IMR-90 (cell line): ENCODE data around the gene ADRA2C. TPM values are rescaled to one million over a fixed set of nuclear protein-coding genes. Genes with fewer than 3 reads are reported as not detected.

Source experiments
- ATAC-seq: fragments of 200-7000 bp; cut with Tn5 transposase; 2 replicates; pipeline ENCODE4 v1.9.1; 2020; ENCODE audit warnings: low read depth, mild to moderate bottlenecking, moderate library complexity
- BruUV-seq: library from RNA; stranded (reverse); fragments of 400-500 nt; replicated peaks from 2 replicates; lab custom pipeline; 2021; lab: Mats Ljungman, UMichigan
- CTCF ChIA-PET: fragments of 300-600 bp; formaldehyde crosslinking; extraction: SDS; loops from one replicate; lab custom pipeline; 2021; ENCODE audit warnings: antibody characterized with exemption; lab: Yijun Ruan, JAX
- POLR2A ChIA-PET: fragments of 300-600 bp; sonication (Branson Sonifier 250); formaldehyde crosslinking; loops from one replicate; lab custom pipeline; 2022; ENCODE audit warnings: antibody characterized with exemption; ENCODE audit not compliant: unreplicated experiment; lab: Charles Lee
- DNase-seq: peaks from one replicate; pipeline ENCODE4 v3.0.0; 2013
- H2AFZ ChIP-seq: replicated peaks from 2 replicates; pipeline ENCODE3; 2013; ENCODE audit warnings: low read length, mild to moderate bottlenecking; ENCODE audit not compliant: poor library complexity
- H2AK5ac ChIP-seq: 2 replicates; pipeline ENCODE4 v1.6.1; 2013; ENCODE audit warnings: low read depth, low read length, inconsistent platforms
- H2AK9ac ChIP-seq: replicated peaks from 2 replicates; pipeline ENCODE3; 2013; ENCODE audit warnings: mild to moderate bottlenecking, low read depth, low read length, moderate library complexity; ENCODE audit not compliant: poor library complexity
- H2BK120ac ChIP-seq: 2 replicates; pipeline ENCODE4 v1.6.1; 2013; ENCODE audit warnings: low read depth, low read length, inconsistent platforms
- H2BK15ac ChIP-seq: 3 replicates; pipeline ENCODE4 v1.6.1; 2013; ENCODE audit warnings: low read depth, low read length, inconsistent platforms
- H2BK20ac ChIP-seq: 2 replicates; pipeline ENCODE4 v1.6.1; 2013; ENCODE audit warnings: low read depth, mild to moderate bottlenecking, inconsistent platforms, low read length, moderate library complexity
- H2BK5ac ChIP-seq: 2 replicates; pipeline ENCODE4 v1.6.1; 2013; ENCODE audit warnings: mild to moderate bottlenecking, low read depth, low read length, inconsistent platforms; ENCODE audit not compliant: poor library complexity, severe bottlenecking
- H3K14ac ChIP-seq: replicated peaks from 2 replicates; pipeline ENCODE4 v1.6.1; 2013; ENCODE audit warnings: low read depth, low read length, inconsistent platforms
- H3K18ac ChIP-seq: 2 replicates; pipeline ENCODE4 v1.6.1; 2013; ENCODE audit warnings: low read depth, low read length, control low read depth
- H3K23ac ChIP-seq: 2 replicates; pipeline ENCODE4 v1.6.1; 2013; ENCODE audit warnings: low read depth, low read length, inconsistent platforms
- H3K27ac ChIP-seq: 2 replicates; pipeline ENCODE4 v1.5.1; 2013; ENCODE audit warnings: mild to moderate bottlenecking, control low read depth, low read length; ENCODE audit not compliant: insufficient read depth
- H3K27me3 ChIP-seq: 2 replicates; pipeline ENCODE4 v1.6.1; 2013; ENCODE audit warnings: low read length; ENCODE audit not compliant: control insufficient read depth, insufficient read depth
- H3K36me3 ChIP-seq: 2 replicates; pipeline ENCODE4 v1.6.1; 2013; ENCODE audit warnings: low read length, mixed read lengths; ENCODE audit not compliant: control insufficient read depth, insufficient read depth
- H3K4ac ChIP-seq: 2 replicates; pipeline ENCODE4 v1.6.1; 2013; ENCODE audit warnings: low read depth, low read length, inconsistent platforms
- H3K4me1 ChIP-seq: 2 replicates; pipeline ENCODE4 v1.6.1; 2013; ENCODE audit warnings: low read length, mixed read lengths; ENCODE audit not compliant: control insufficient read depth, insufficient read depth
- H3K4me2 ChIP-seq: 2 replicates; pipeline ENCODE4 v1.6.1; 2013; ENCODE audit warnings: low read depth, mild to moderate bottlenecking, control low read depth, low read length, moderate library complexity
- H3K4me3 ChIP-seq: 2 replicates; pipeline ENCODE4 v1.5.1; 2013; ENCODE audit warnings: low read depth, mild to moderate bottlenecking, control low read depth, low read length, moderate library complexity; ENCODE audit not compliant: insufficient read depth
- H3K56ac ChIP-seq: 2 replicates; pipeline ENCODE4 v1.6.1; 2013; ENCODE audit warnings: low read length, inconsistent platforms; ENCODE audit not compliant: insufficient read depth; ENCODE audit errors: extremely low read depth
- H3K79me1 ChIP-seq, 2 experiments: 2 replicates each; pipeline ENCODE4 v1.6.1; 2013; ENCODE audit warnings: low read length in 2 of 2, inconsistent platforms in 1 of 2, low read depth in 1 of 2
- H3K9ac ChIP-seq: 2 replicates; pipeline ENCODE4 v1.6.1; 2013; ENCODE audit warnings: low read depth, low read length, control low read depth
- H3K9me1 ChIP-seq: 2 replicates; pipeline ENCODE4 v1.6.1; 2013; ENCODE audit warnings: low read length, inconsistent platforms; ENCODE audit not compliant: insufficient read depth
- H3K9me3 ChIP-seq: 2 replicates; pipeline ENCODE4 v1.6.1; 2013; ENCODE audit warnings: low read length; ENCODE audit not compliant: control insufficient read depth, insufficient read depth
- H4K20me1 ChIP-seq: 2 replicates; pipeline ENCODE4 v1.6.1; 2013; ENCODE audit warnings: low read length, inconsistent platforms; ENCODE audit not compliant: insufficient read depth
- H4K5ac ChIP-seq: 2 replicates; pipeline ENCODE4 v1.6.1; 2013; ENCODE audit warnings: mild to moderate bottlenecking, low read depth, low read length, control low read depth
- H4K8ac ChIP-seq, 2 experiments: 2 replicates each; pipeline ENCODE4 v1.6.1; 2013; ENCODE audit warnings: low read depth in 2 of 2, low read length in 2 of 2, control low read depth in 1 of 2, inconsistent platforms in 1 of 2
- H4K91ac ChIP-seq: 2 replicates; pipeline ENCODE4 v1.6.1; 2013; ENCODE audit warnings: low read depth, low read length, inconsistent platforms; ENCODE audit not compliant: insufficient read depth
- BHLHE40 ChIP-seq: fragments of 150-350 bp; IDR thresholded peaks from 2 replicates; pipeline ENCODE4 v1.6.1; 2016; ENCODE audit warnings: mild to moderate bottlenecking, low read depth, low read length
- CEBPB ChIP-seq: IDR thresholded peaks from 2 replicates; pipeline ENCODE4 v1.6.1; 2012; ENCODE audit warnings: low read depth, low read length, improper control_type of control experiment
- CHD1 ChIP-seq: IDR thresholded peaks from 2 replicates; pipeline ENCODE4 v1.6.1; 2012; ENCODE audit warnings: low read depth, low read length, improper control_type of control experiment
- FOS ChIP-seq: fragments of 150-350 bp; IDR thresholded peaks from 2 replicates; pipeline ENCODE4 v1.6.1; 2016; ENCODE audit warnings: low read depth, low read length
- MAFK ChIP-seq: IDR thresholded peaks from 2 replicates; pipeline ENCODE4 v1.6.1; 2012; ENCODE audit warnings: low read depth, low read length, improper control_type of control experiment
- MAZ ChIP-seq: IDR thresholded peaks from 2 replicates; pipeline ENCODE4 v1.6.1; 2012; ENCODE audit warnings: low read depth, mild to moderate bottlenecking, low read length, improper control_type of control experiment, moderate library complexity, borderline replicate concordance
- MXI1 ChIP-seq: IDR thresholded peaks from 2 replicates; pipeline ENCODE4 v1.6.1; 2012; ENCODE audit warnings: low read depth, mild to moderate bottlenecking, low read length, moderate library complexity, borderline replicate concordance
- NFE2L2 ChIP-seq: fragments of 150-350 bp; IDR thresholded peaks from 2 replicates; pipeline ENCODE4 v1.6.1; 2016; ENCODE audit warnings: low read depth, mild to moderate bottlenecking, low read length
- POLR2A ChIP-seq: IDR thresholded peaks from 2 replicates; pipeline ENCODE4 v1.6.1; 2012; ENCODE audit warnings: mild to moderate bottlenecking, low read depth, low read length
- RAD21 ChIP-seq: IDR thresholded peaks from 2 replicates; pipeline ENCODE4 v1.6.1; 2012; ENCODE audit warnings: low read length, improper control_type of control experiment
- RCOR1 ChIP-seq: IDR thresholded peaks from 2 replicates; pipeline ENCODE4 v1.6.1; 2012; ENCODE audit warnings: mild to moderate bottlenecking, low read length, improper control_type of control experiment; ENCODE audit not compliant: insufficient replicate concordance
- RFX5 ChIP-seq: IDR thresholded peaks from 2 replicates; pipeline ENCODE4 v1.8.0; 2012; ENCODE audit warnings: low read depth, mild to moderate bottlenecking, low read length, moderate library complexity
- SMC3 ChIP-seq: fragments of 150-350 bp; IDR thresholded peaks from 2 replicates; pipeline ENCODE4 v1.6.1; 2016; ENCODE audit warnings: low read depth, mild to moderate bottlenecking, antibody characterized with exemption, low read length, moderate library complexity
- WGBS, 2 experiments: methylation state at CpG; one replicate each; pipeline versions ENCODE4 v1.1.5 to v1.1.7; 2013; ENCODE audit warnings: missing lambda C conversion rate in 2 of 2; ENCODE audit not compliant: insufficient read length in 1 of 2; ENCODE audit errors: extremely low coverage in 2 of 2; 5-methylcytosine and 5-hydroxymethylcytosine counted together
- dilution Hi-C: fragments of 300-500 bp; cut with HindIII; formaldehyde crosslinking; loops from one replicate; pipeline ENCODE4 v1.14.3; 2018; ENCODE audit warnings: low sequenced_read_pairs; ENCODE audit not compliant: unreplicated experiment
- in situ Hi-C: fragments of 300-500 bp; cut with MboI; formaldehyde crosslinking; loops from 3 replicates; pipeline ENCODE4 v1.14.3; 2019; ENCODE audit warnings: low sequenced_read_pairs, inconsistent platforms, mixed read lengths
- intact Hi-C: fragments of 100-400 bp; cut with micrococcal nuclease; formaldehyde crosslinking; loops from 2 replicates; pipeline ENCODE4 v1.10.0; 2022
- polyA plus RNA-seq, 3 experiments: library from polyadenylated mRNA; depleted of rRNA; stranded (reverse); fragments of >200 nt; gene quantifications; 2 replicates each; pipeline ENCODE4 v1.2.3, GENCODE V29; 2012; ENCODE audit warnings: low replicate concordance in 1 of 3
- total RNA-seq: library from RNA; depleted of rRNA; stranded (reverse); fragments of >200 nt; gene quantifications from 2 replicates; pipeline ENCODE4 v1.2.3, GENCODE V29; 2012
- TF ChIP-seq, protein P1 (sequence below): fragments of 150-350 bp; IDR thresholded peaks from 2 replicates; pipeline ENCODE4 v1.6.1; 2016; ENCODE audit warnings: low read depth, mild to moderate bottlenecking, low read length, moderate library complexity, borderline replicate concordance
- TF ChIP-seq, protein P2 (sequence below): fragments of 150-350 bp; IDR thresholded peaks from 2 replicates; pipeline ENCODE4 v1.6.1; 2017; ENCODE audit warnings: mild to moderate bottlenecking, antibody characterized with exemption, low read length, low read depth
- TF ChIP-seq, protein P3 (sequence below): conservative IDR thresholded peaks from 2 replicates; pipeline ENCODE4 v1.5.1; 2012; ENCODE audit warnings: mild to moderate bottlenecking, low read depth, low read length, improper control_type of control experiment

ADRA2C gene
- total and polyA plus RNA-seq, 2 of the 4 experiments (the other 2 are of a cell fraction), result under 0.01 to 0.14 TPM

DNA sequence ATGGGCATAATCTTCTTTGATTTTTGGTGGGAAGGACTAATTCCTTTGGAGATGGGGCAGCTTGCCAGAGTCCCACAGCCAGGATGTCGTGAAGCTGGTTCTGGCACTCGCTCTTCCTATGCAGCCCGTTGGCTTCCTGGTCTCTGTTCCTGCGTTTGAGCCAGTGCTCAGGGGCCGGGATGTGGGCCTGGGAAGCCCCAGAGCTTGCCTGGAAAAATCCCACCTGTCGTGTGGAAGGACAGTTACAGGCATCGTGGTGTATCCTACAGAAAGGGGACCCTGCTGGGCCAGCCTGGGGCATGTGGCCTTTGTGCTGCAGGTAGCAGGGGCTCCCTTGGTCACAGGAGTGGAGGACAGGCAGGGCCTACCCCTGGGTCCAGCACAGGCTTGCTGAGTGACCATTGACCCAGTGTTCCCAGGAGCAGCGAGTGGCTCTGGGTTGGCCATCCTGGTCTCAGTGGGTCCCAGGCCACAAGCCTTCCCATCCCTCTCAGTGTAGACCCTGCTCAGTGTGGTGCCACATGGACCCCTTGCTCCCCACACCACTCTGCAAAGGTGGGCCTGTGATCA, 50.2 kb downstream of the ADRA2C start:
- H3K9me1 ChIP-seq, result no peaks in the 10 kb centered on the region
- no peak overlapping the region for H2BK15ac ChIP-seq
- intact Hi-C loops, result no loop called here
- no peak overlapping the region for H2BK20ac ChIP-seq
- no peak overlapping the region for H2BK5ac ChIP-seq
- H2AK9ac ChIP-seq, result no peak overlapping the region
- no peak overlapping the region for H2AK5ac ChIP-seq
- no peak for TF ChIP-seq RAD21
- TF ChIP-seq MXI1, result no peak
- TF ChIP-seq, protein P1, sequence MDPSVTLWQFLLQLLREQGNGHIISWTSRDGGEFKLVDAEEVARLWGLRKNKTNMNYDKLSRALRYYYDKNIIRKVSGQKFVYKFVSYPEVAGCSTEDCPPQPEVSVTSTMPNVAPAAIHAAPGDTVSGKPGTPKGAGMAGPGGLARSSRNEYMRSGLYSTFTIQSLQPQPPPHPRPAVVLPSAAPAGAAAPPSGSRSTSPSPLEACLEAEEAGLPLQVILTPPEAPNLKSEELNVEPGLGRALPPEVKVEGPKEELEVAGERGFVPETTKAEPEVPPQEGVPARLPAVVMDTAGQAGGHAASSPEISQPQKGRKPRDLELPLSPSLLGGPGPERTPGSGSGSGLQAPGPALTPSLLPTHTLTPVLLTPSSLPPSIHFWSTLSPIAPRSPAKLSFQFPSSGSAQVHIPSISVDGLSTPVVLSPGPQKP, result no peak
- no peak for TF ChIP-seq RCOR1
- no peak for TF ChIP-seq CEBPB
- no peak for TF ChIP-seq MAZ
- TF ChIP-seq, protein P2, sequence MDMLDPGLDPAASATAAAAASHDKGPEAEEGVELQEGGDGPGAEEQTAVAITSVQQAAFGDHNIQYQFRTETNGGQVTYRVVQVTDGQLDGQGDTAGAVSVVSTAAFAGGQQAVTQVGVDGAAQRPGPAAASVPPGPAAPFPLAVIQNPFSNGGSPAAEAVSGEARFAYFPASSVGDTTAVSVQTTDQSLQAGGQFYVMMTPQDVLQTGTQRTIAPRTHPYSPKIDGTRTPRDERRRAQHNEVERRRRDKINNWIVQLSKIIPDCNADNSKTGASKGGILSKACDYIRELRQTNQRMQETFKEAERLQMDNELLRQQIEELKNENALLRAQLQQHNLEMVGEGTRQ, result no peak
- no peak for TF ChIP-seq MAFK
- TF ChIP-seq POLR2A, result no peak
- TF ChIP-seq FOS, result no peak
- TF ChIP-seq CHD1, result no peak
- no peak for TF ChIP-seq NFE2L2
- TF ChIP-seq SMC3, result no peak
- no peak for TF ChIP-seq BHLHE40
- no peak for TF ChIP-seq RFX5
- TF ChIP-seq, protein P3, sequence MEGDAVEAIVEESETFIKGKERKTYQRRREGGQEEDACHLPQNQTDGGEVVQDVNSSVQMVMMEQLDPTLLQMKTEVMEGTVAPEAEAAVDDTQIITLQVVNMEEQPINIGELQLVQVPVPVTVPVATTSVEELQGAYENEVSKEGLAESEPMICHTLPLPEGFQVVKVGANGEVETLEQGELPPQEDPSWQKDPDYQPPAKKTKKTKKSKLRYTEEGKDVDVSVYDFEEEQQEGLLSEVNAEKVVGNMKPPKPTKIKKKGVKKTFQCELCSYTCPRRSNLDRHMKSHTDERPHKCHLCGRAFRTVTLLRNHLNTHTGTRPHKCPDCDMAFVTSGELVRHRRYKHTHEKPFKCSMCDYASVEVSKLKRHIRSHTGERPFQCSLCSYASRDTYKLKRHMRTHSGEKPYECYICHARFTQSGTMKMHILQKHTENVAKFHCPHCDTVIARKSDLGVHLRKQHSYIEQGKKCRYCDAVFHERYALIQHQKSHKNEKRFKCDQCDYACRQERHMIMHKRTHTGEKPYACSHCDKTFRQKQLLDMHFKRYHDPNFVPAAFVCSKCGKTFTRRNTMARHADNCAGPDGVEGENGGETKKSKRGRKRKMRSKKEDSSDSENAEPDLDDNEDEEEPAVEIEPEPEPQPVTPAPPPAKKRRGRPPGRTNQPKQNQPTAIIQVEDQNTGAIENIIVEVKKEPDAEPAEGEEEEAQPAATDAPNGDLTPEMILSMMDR, result no peak
- POLR2A ChIA-PET, result no interaction called here
- in situ Hi-C loops, result no loop called here
- no peak overlapping the region for H4K91ac ChIP-seq
- no peaks in the 10 kb centered on the region for H3K9me3 ChIP-seq
- no peaks in the 10 kb centered on the region for H3K36me3 ChIP-seq
- H4K5ac ChIP-seq, result no peak overlapping the region
- no peak overlapping the region for H3K18ac ChIP-seq
- H2BK120ac ChIP-seq, result no peak overlapping the region
- 67% methylated on average over 1 of the region's 8 CpGs; no CpG with 5 or more reads in 1 of the 2 experiments for WGBS, 2 experiments
- no peak overlapping the region for H2AFZ ChIP-seq
- BruUV-seq, result no TSS peak
- H3K56ac ChIP-seq, result no peak overlapping the region
- no peaks in the 10 kb centered on the region for H3K4me1 ChIP-seq
- no peak overlapping the region for H3K4me3 ChIP-seq
- DNase-seq (no peak), ATAC-seq (no peak)
- H3K4me2 ChIP-seq, result no peak overlapping the region
- H3K9ac ChIP-seq, result no peak overlapping the region
- H3K79me1 ChIP-seq, result no peaks in the 10 kb centered on the region
- CTCF ChIA-PET, result no interaction called here
- H4K20me1 ChIP-seq, result no peaks in the 10 kb centered on the region
- dilution Hi-C loops, result no loop called here
- H3K4ac ChIP-seq, result no peak overlapping the region
- no peak overlapping the region for H3K23ac ChIP-seq
- no peak overlapping the region for H4K8ac ChIP-seq
- H3K27me3 ChIP-seq, result peaks cover 5% of the 10 kb centered on the region; the same call in 1 of the 2 replicates
- H3K14ac ChIP-seq, result no peak overlapping the region
- H3K27ac ChIP-seq, result no peak overlapping the region
